ENCODE measurements around the gene THBS4.

The THBS4 gene

GRCh38 chr5:80093796-80094195 is 58.6 kb downstream of the THBS4 start:
- DNase-seq (ENCODE audit: extremely low spot score) = no peak
- ChIA-PET POLR2A (no interaction called here), CTCF (interaction anchor here (1.0 to 3.3 kb wide), 3 partner anchors 182 to 214 kb away, joined by 3 to 48 read pairs (median 8); no protein-coding TSS in a partner anchor)
- TF ChIP-seq FOXM1 (IDR thresholded peaks at IDR 0.05; ENCODE audit: borderline replicate concordance) (no peak), FOXK2 (IDR thresholded peaks at IDR 0.05) (no peak), ZNF384 (IDR thresholded peaks at IDR 0.05) (no peak), L3MBTL2 (conservative IDR thresholded peaks at IDR 0.05) (no peak), ELF4 (IDR thresholded peaks at IDR 0.05) (no peak), TARDBP (IDR thresholded peaks at IDR 0.05) (no peak), LEF1 (IDR thresholded peaks at IDR 0.05; ENCODE audit: borderline replicate concordance) (no peak), FOXA1 (IDR thresholded peaks at IDR 0.05) (no peak), BHLHE40 (IDR thresholded peaks at IDR 0.05; ENCODE audit: borderline replicate concordance) (no peak), CTBP1 (IDR thresholded peaks at IDR 0.05; ENCODE audit: borderline replicate concordance) (no peak), HDGF (IDR thresholded peaks at IDR 0.05; ENCODE audit: borderline replicate concordance) (no peak), ARNT (IDR thresholded peaks at IDR 0.05) (no peak), NFRKB (IDR thresholded peaks at IDR 0.05) (no peak), SP1 (IDR thresholded peaks at IDR 0.05) (no peak), SUZ12 (IDR thresholded peaks at IDR 0.05) (no peak), PKNOX1 (IDR thresholded peaks at IDR 0.05) (no peak)

DNA sequence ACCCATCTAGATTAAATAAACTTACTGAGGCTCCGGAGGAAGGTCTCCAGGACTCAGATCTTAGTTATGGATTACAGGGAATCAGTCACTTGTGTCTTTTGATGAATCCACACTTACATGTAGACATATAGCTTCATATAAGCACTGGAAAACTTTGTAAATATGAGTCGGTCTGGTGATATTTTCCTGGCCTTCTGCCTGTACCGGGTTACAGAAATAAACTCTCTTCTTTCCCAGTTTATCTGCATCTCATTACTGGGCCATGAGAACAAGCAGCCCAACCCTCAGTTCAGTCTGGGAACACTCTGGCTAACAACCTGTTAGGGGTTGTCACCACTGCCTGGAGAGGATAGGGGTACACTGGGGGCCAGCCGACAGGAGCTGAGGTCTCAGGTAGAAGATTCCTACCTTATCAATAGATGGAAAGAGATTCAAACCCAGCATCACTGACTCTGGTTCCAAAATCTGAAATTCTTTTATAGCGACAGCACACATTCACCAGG is 59.1 kb downstream of the THBS4 start:
- DNase-seq (ENCODE audit: extremely low spot score) = no peak
- TF ChIP-seq ELF4 (IDR thresholded peaks at IDR 0.05) (no peak), NFRKB (IDR thresholded peaks at IDR 0.05) (no peak), CTBP1 (IDR thresholded peaks at IDR 0.05; ENCODE audit: borderline replicate concordance) (no peak)
- CTCF ChIA-PET = interaction anchor here (1.0 to 1.8 kb wide), 2 partner anchors 181 to 214 kb away, joined by 3 to 8 read pairs; no protein-coding TSS in a partner anchor
- POLR2A ChIA-PET = no interaction called here

- TF ChIP-seq L3MBTL2 (conservative IDR thresholded peaks at IDR 0.05) (no peak), ARNT (IDR thresholded peaks at IDR 0.05) (no peak), FOXK2 (IDR thresholded peaks at IDR 0.05) (no peak), SUZ12 (IDR thresholded peaks at IDR 0.05) (no peak), HDGF (IDR thresholded peaks at IDR 0.05; ENCODE audit: borderline replicate concordance) (no peak), SP1 (IDR thresholded peaks at IDR 0.05) (no peak), ZNF384 (IDR thresholded peaks at IDR 0.05) (no peak), NFRKB (IDR thresholded peaks at IDR 0.05) (no peak), PKNOX1 (IDR thresholded peaks at IDR 0.05) (no peak), FOXA1 (IDR thresholded peaks at IDR 0.05) (no peak)
- ChIA-PET CTCF (no interaction called here), POLR2A (interaction anchor here (1.3 kb wide), 1 partner anchor 159 kb away, joined by 3 read pairs; the partner anchor contains the start of gene SERINC5)
- DNase-seq (ENCODE audit: extremely low spot score) = no peak
Observed at GRCh38 chr5:80097451-80097850, 62.3 kb downstream of the THBS4 start.

- TF ChIP-seq ELF4 (IDR thresholded peaks at IDR 0.05) = no peak
- DNase-seq (ENCODE audit: extremely low spot score) = no peak
- ChIA-PET CTCF (no interaction called here), POLR2A (no interaction called here)
Observed at GRCh38 chr5:80101993-80102392, 66.8 kb downstream of the THBS4 start.

GRCh38 chr5:80103371-80103770 is 68.2 kb downstream of the THBS4 start:
- ChIA-PET CTCF (no interaction called here), POLR2A (interaction anchor here (1.1 kb wide), 1 partner anchor 152 kb away, joined by 4 read pairs; the partner anchor contains the start of gene SERINC5)
- no peak for DNase-seq (ENCODE audit: extremely low spot score)
- TF ChIP-seq PKNOX1 (IDR thresholded peaks at IDR 0.05) (no peak), HDGF (IDR thresholded peaks at IDR 0.05; ENCODE audit: borderline replicate concordance) (no peak), ELF4 (IDR thresholded peaks at IDR 0.05) (no peak), L3MBTL2 (conservative IDR thresholded peaks at IDR 0.05) (no peak), FOXK2 (IDR thresholded peaks at IDR 0.05) (no peak), NFRKB (IDR thresholded peaks at IDR 0.05) (no peak), LEF1 (IDR thresholded peaks at IDR 0.05; ENCODE audit: borderline replicate concordance) (no peak), SUZ12 (IDR thresholded peaks at IDR 0.05) (no peak), CTBP1 (IDR thresholded peaks at IDR 0.05; ENCODE audit: borderline replicate concordance) (no peak), FOXM1 (IDR thresholded peaks at IDR 0.05; ENCODE audit: borderline replicate concordance) (no peak), FOXA1 (IDR thresholded peaks at IDR 0.05) (no peak), ZNF384 (IDR thresholded peaks at IDR 0.05) (no peak), SP1 (IDR thresholded peaks at IDR 0.05) (no peak), BHLHE40 (IDR thresholded peaks at IDR 0.05; ENCODE audit: borderline replicate concordance) (no peak)

GRCh38 chr5:80105698-80106439 is 70.7 kb downstream of the THBS4 start:
- CTCF ChIA-PET = no interaction called here
- POLR2A ChIA-PET = no interaction called here

More at GRCh38 chr5:80105698-80106439, 70.7 kb downstream of the THBS4 start:
- TF ChIP-seq ZNF384 (IDR thresholded peaks at IDR 0.05) (no peak), FOXK2 (IDR thresholded peaks at IDR 0.05) (no peak), HDGF (IDR thresholded peaks at IDR 0.05; ENCODE audit: borderline replicate concordance) (no peak), FOXA1 (IDR thresholded peaks at IDR 0.05) (no peak), CTBP1 (IDR thresholded peaks at IDR 0.05; ENCODE audit: borderline replicate concordance) (no peak), SUZ12 (IDR thresholded peaks at IDR 0.05) (no peak), PKNOX1 (IDR thresholded peaks at IDR 0.05) (no peak), ELF4 (IDR thresholded peaks at IDR 0.05) (no peak), NFRKB (IDR thresholded peaks at IDR 0.05) (no peak), L3MBTL2 (conservative IDR thresholded peaks at IDR 0.05) (no peak), LEF1 (IDR thresholded peaks at IDR 0.05; ENCODE audit: borderline replicate concordance) (no peak), FOXM1 (IDR thresholded peaks at IDR 0.05; ENCODE audit: borderline replicate concordance) (no peak), BHLHE40 (IDR thresholded peaks at IDR 0.05; ENCODE audit: borderline replicate concordance) (no peak), ARNT (IDR thresholded peaks at IDR 0.05) (no peak), SP1 (IDR thresholded peaks at IDR 0.05) (no peak), TARDBP (IDR thresholded peaks at IDR 0.05) (no peak)
- no peak for DNase-seq (ENCODE audit: extremely low spot score)

All from HEK293T (cell line).